Caco-2 (cell line): ENCODE measurements around the gene PGAM4. TPM values are rescaled to one million over a fixed set of nuclear protein-coding genes. Genes with fewer than 3 reads are reported as not detected.

Experiments
- BruUV-seq: library from RNA; stranded (reverse); fragments of 400-500 nt; replicated peaks from 2 replicates; lab custom pipeline; 2021; lab: Mats Ljungman, UMichigan
- CTCF ChIA-PET: fragments of 300-600 bp; sonication (Branson Sonifier 250); formaldehyde crosslinking; loops from one replicate; lab custom pipeline; 2022; ENCODE audit warnings: antibody characterized with exemption; lab: Charles Lee
- POLR2A ChIA-PET: fragments of 300-600 bp; sonication (Branson Sonifier 250); formaldehyde crosslinking; loops from one replicate; lab custom pipeline; 2022; ENCODE audit warnings: antibody characterized with exemption; lab: Charles Lee
- DNase-seq, 2 experiments: peaks; one replicate each; pipeline versions ENCODE4 v3.0.0 to v3.0.0-alpha.2; 2020 to 2022
- H3K27me3 ChIP-seq: replicated peaks from 2 replicates; pipeline ENCODE4 v1.6.0; 2011; ENCODE audit warnings: low read length; ENCODE audit not compliant: control insufficient read depth, insufficient read depth
- H3K36me3 ChIP-seq: 2 replicates; pipeline ENCODE4 v1.5.1; 2011; ENCODE audit warnings: low read length; ENCODE audit not compliant: control insufficient read depth, insufficient read depth
- H3K4me1 ChIP-seq: fragments of 250-450 bp; sonication (Bioruptor Pico); 2 replicates; pipeline ENCODE4 v1.5.1; 2020; ENCODE audit warnings: mild to moderate bottlenecking
- H3K4me3 ChIP-seq: 2 replicates; pipeline ENCODE4 v1.5.1; 2011; ENCODE audit warnings: low read depth, mild to moderate bottlenecking, control low read depth, low read length
- H3K9me3 ChIP-seq: fragments of 250-450 bp; sonication (Bioruptor Pico); 2 replicates; pipeline ENCODE4 v1.5.1; 2020; ENCODE audit warnings: mild to moderate bottlenecking, moderate library complexity
- H3K27ac Mint-ChIP-seq: one replicate; pipeline ENCODE4 v1.8.0; 2022; ENCODE audit warnings: mixed read lengths; ENCODE audit not compliant: unreplicated experiment
- H3K27me3 Mint-ChIP-seq: one replicate; pipeline ENCODE4 v1.8.0; 2022; ENCODE audit warnings: mixed read lengths; ENCODE audit not compliant: insufficient read depth, unreplicated experiment
- H3K36me3 Mint-ChIP-seq: one replicate; pipeline ENCODE4 v1.8.0; 2022; ENCODE audit warnings: mild to moderate bottlenecking, mixed read lengths; ENCODE audit not compliant: insufficient read depth, unreplicated experiment
- H3K4me1 Mint-ChIP-seq: one replicate; pipeline ENCODE4 v1.8.0; 2022; ENCODE audit warnings: low read depth, mixed read lengths; ENCODE audit not compliant: unreplicated experiment
- H3K4me3 Mint-ChIP-seq: one replicate; pipeline ENCODE4 v1.8.0; 2022; ENCODE audit warnings: mild to moderate bottlenecking, moderate library complexity, mixed read lengths; ENCODE audit not compliant: unreplicated experiment
- H3K9me3 Mint-ChIP-seq: one replicate; pipeline ENCODE4 v1.8.0; 2022; ENCODE audit warnings: mixed read lengths; ENCODE audit not compliant: unreplicated experiment
- intact Hi-C: fragments of 100-400 bp; cut with micrococcal nuclease; formaldehyde crosslinking; loops from one replicate; pipeline ENCODE4 v1.10.0; 2022; ENCODE audit not compliant: unreplicated experiment
- total RNA-seq: library from RNA; stranded (reverse); gene quantifications from 2 replicates; pipeline ENCODE4 v1.2.3, GENCODE V29; 2022
- TF ChIP-seq, protein P1 (sequence below), 2 experiments: fragments of 200-600 bp in 1 of 2; IDR thresholded peaks; 1 replicate in 1 of 2; 2 replicates in 1 of 2; pipeline versions ENCODE4 v1.5.1 to v1.8.0; 2011 to 2022; ENCODE audit warnings: antibody characterized with exemption in 1 of 2, control low read depth in 1 of 2, inconsistent platforms in 1 of 2, low read depth in 1 of 2, low read length in 1 of 2, mild to moderate bottlenecking in 1 of 2, moderate library complexity in 1 of 2; ENCODE audit not compliant: insufficient read depth in 1 of 2, severe bottlenecking in 1 of 2, unreplicated experiment in 1 of 2

PGAM4 gene
- total RNA-seq, 1 experiment from 2014 or later, result not detected

DNA sequence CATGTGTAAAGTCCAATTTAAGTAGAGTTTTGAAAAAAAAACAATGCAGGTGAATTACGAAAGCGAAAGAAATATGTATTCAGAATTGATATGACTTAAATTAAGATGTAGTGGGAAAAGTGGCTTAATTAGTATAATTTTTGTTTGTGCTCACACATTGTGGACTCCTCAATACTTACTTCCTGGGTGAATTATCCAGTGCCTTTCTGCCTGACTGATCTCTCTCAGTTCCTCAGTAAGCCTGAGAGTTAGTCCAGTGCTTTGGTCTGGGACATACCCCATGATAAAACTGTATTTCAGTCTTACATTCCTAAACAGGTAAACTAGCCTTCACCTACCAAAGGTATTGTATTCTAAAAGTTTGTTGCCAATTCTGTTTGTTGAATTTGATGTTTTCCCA is 8.4 kb downstream of the PGAM4 start:
- POLR2A ChIA-PET, result no interaction called here
- H3K9me3 Mint-ChIP-seq, result no peaks in the 10 kb centered on the region

DNA sequence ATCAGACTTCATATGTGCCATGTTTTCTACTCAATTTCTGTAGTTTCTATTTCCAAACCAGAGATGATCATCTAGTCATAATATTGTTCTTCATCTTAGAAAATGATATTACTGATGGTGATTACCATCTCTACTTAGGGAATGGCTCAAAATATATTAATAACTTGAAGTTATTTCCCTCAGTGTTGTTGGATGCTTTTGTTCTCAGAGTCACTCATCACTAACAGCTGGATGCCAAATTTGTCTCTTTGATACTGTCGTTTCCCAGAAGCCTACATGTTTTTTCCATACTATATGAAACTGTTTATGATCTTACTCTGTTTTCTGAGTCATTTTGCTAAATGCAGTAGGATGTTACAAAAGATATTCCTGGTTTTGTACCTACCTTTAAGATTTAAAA is 8.9 kb downstream of the PGAM4 start:
- Mint-ChIP-seq H3K4me3 (no peak overlapping the region), H3K36me3 (no peaks in the 10 kb centered on the region), H3K27me3 (no peaks in the 10 kb centered on the region), H3K27ac (no peak overlapping the region), H3K9me3 (no peaks in the 10 kb centered on the region), H3K4me1 (no peaks in the 10 kb centered on the region)
- DNase-seq, result no peak
- H3K36me3 ChIP-seq, result no peaks in the 10 kb centered on the region
- H3K9me3 ChIP-seq, result no peaks in the 10 kb centered on the region
- H3K27me3 ChIP-seq, result no peaks in the 10 kb centered on the region
- TF ChIP-seq, protein P1, sequence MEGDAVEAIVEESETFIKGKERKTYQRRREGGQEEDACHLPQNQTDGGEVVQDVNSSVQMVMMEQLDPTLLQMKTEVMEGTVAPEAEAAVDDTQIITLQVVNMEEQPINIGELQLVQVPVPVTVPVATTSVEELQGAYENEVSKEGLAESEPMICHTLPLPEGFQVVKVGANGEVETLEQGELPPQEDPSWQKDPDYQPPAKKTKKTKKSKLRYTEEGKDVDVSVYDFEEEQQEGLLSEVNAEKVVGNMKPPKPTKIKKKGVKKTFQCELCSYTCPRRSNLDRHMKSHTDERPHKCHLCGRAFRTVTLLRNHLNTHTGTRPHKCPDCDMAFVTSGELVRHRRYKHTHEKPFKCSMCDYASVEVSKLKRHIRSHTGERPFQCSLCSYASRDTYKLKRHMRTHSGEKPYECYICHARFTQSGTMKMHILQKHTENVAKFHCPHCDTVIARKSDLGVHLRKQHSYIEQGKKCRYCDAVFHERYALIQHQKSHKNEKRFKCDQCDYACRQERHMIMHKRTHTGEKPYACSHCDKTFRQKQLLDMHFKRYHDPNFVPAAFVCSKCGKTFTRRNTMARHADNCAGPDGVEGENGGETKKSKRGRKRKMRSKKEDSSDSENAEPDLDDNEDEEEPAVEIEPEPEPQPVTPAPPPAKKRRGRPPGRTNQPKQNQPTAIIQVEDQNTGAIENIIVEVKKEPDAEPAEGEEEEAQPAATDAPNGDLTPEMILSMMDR (IDR thresholded peaks at IDR 0.05; ENCODE audit: insufficient read depth in 1 of 2, low read depth in 1 of 2, low read length in 1 of 2, severe bottlenecking in 1 of 2, unreplicated experiment in 1 of 2), result no peak
- intact Hi-C loops, result no loop called here
- ChIA-PET CTCF (no interaction called here), POLR2A (no interaction called here)
- H3K4me3 ChIP-seq, result no peak overlapping the region
- H3K4me1 ChIP-seq, result no peaks in the 10 kb centered on the region
- no TSS peak for BruUV-seq

More for the DNA sequence above, 8.4 kb downstream of the PGAM4 start:
- intact Hi-C loops, result no loop called here
- Mint-ChIP-seq H3K27ac (no peak overlapping the region), H3K4me1 (no peaks in the 10 kb centered on the region), H3K36me3 (no peaks in the 10 kb centered on the region), H3K27me3 (no peaks in the 10 kb centered on the region), H3K4me3 (no peak overlapping the region)
- DNase-seq, result no peak
- Histone ChIP-seq H3K4me3 (no peak overlapping the region), H3K9me3 (no peaks in the 10 kb centered on the region), H3K36me3 (no peaks in the 10 kb centered on the region), H3K4me1 (no peaks in the 10 kb centered on the region), H3K27me3 (no peaks in the 10 kb centered on the region)
- TF ChIP-seq, protein P1 (IDR thresholded peaks at IDR 0.05; ENCODE audit: insufficient read depth in 1 of 2, low read depth in 1 of 2, low read length in 1 of 2, severe bottlenecking in 1 of 2, unreplicated experiment in 1 of 2), result no peak
- no TSS peak for BruUV-seq
- CTCF ChIA-PET, result no interaction called here

DNA sequence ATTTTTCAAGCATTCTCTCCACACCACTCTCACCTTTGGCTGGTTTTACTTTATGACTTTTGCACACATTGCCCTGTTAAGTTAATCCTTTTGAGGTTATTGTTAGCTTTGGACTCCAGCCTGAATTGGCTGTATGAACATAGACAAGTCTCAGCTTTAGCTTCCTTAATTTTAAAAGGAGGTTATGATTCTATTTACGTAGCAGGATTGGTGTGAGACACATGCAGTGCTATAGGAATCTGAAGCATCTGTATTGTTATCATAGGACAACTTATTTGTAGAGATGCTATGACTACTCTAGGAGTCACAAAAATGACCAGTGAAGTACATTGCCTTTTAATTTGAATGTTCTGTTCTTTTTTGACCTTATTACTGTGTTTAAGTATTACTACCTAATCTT is 15.7 kb downstream of the PGAM4 start:
- Mint-ChIP-seq H3K4me3 (no peak overlapping the region), H3K27me3 (no peaks in the 10 kb centered on the region), H3K9me3 (no peaks in the 10 kb centered on the region), H3K27ac (no peak overlapping the region), H3K36me3 (no peaks in the 10 kb centered on the region), H3K4me1 (no peaks in the 10 kb centered on the region)
- TF ChIP-seq, protein P1 (IDR thresholded peaks at IDR 0.05; ENCODE audit: insufficient read depth in 1 of 2, low read depth in 1 of 2, low read length in 1 of 2, severe bottlenecking in 1 of 2, unreplicated experiment in 1 of 2), result no peak
- intact Hi-C loops, result no loop called here
- Histone ChIP-seq H3K36me3 (no peaks in the 10 kb centered on the region), H3K27me3 (no peaks in the 10 kb centered on the region), H3K4me3 (no peak overlapping the region), H3K4me1 (no peaks in the 10 kb centered on the region), H3K9me3 (no peaks in the 10 kb centered on the region)
- BruUV-seq, result no TSS peak
- DNase-seq, result no peak
- CTCF ChIA-PET, result no interaction called here
- POLR2A ChIA-PET, result no interaction called here
